Stomach (tissue), 4 donors: ENCODE results near the gene PATE1.

ENCODE experiments used
- CTCF ChIP-seq, 7 experiments: fragments of 450-650 bp in 4 of 7; fragments of 200-600 bp in 3 of 7; sonication (generic) in 3 of 7; IDR thresholded peaks; one replicate each; pipeline ENCODE4 v1.5.1; 2016 to 2019; ENCODE audit warnings: antibody characterized with exemption in 7 of 7, control low read depth in 2 of 7, mild to moderate bottlenecking in 1 of 7
- POLR2AphosphoS5 ChIP-seq, 3 donors: sonication (generic); formaldehyde crosslinking; IDR thresholded peaks; one replicate each; pipeline ENCODE4 v1.6.1; 2016; ENCODE audit warnings: antibody characterized with exemption in 3 of 3

GRCh38 chr11:125772834-125773505 lies 26.9 kb downstream of the PATE1 start:
- no peak for TF ChIP-seq CTCF (IDR thresholded peaks at IDR 0.05)
- no peak for TF ChIP-seq POLR2AphosphoS5 (IDR thresholded peaks at IDR 0.05)
